RPMI8226 (cell line): Measurements from ENCODE around the gene EMP2.
A peak's percentile ranks its signal among the peaks of the same experiment; 100 is the strongest.
"Not testable (repeated sequence)": the region's sequence is repeated elsewhere in the genome, so short reads cannot be mapped to it uniquely, and the experiment has no call there.

Experiments
- DNase-seq: peaks from one replicate; pipeline ENCODE4 v3.0.0-alpha.2; 2015

EMP2 gene, protein sequence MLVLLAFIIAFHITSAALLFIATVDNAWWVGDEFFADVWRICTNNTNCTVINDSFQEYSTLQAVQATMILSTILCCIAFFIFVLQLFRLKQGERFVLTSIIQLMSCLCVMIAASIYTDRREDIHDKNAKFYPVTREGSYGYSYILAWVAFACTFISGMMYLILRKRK

DNA sequence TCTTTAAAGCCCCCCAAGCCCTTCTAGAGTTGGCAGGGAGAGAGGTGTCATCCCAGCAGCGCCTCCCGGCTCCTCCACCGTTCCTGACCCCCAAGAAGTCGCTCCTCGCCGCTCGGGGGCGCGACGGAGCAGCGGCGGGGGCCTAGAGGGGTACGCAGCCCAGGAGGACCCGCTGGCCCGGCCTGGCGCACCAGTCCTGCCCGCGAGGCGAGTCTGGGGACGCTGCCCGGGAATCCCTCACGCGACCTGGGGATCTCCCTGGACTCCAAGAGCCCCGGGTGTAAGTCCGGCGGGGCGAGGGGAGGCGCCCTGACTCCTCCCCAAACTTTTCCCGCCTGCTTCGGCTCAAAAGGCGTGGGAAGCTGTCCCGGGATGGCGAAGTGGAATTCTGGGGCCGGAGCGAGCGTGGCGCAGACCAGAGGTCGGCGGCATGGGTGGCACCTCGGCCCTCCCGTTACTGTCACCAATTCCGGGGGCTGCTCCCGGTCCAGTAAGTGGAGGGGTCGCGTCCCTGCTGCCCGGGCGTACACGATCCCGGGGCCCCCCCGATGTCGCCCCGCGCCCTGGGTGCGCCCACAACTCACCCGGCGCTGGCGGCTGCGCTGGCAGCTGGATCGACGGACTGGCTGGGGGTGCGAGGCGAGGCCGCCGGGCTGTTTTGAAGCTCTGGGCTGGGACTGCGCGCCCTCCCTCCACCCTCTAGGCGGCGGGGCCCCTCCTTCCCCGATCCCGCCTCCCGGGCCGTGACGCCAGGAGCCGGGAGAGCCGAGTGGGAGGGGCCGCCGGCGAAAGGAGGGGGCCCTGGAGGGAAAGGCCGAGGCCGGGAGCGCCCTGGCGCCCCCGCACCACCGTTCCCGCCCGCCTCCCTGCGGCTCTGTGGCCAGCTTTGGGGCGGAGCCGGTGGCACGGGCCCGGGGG is at the start of gene EMP2:
EMP2 (minus strand) TSS at position 634 of the 918 bp plus-strand sequence. CDS start 32,981 bp downstream, outside the sequence.
- DNase-seq, result peak; percentile 40

DNA sequence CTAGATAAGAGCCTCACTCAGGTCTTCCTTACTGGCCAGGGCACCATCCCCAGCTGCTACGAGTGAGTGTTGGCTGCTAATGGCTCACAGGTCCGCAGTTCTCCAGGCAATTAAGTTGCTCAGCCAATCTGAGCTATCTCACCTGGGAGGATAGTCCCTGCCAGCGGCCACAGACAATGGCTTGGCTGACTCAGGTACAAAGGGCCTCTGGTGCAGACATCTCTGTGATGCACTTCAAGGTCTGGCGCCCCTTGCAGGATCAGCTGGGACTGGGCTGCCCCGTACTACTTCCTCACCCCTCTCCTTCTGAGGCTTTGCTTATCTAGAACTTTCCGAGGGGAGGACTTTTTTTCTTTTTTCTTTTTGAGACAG is 49.2 kb upstream of the EMP2 start:
- DNase-seq, result no peak

DNA sequence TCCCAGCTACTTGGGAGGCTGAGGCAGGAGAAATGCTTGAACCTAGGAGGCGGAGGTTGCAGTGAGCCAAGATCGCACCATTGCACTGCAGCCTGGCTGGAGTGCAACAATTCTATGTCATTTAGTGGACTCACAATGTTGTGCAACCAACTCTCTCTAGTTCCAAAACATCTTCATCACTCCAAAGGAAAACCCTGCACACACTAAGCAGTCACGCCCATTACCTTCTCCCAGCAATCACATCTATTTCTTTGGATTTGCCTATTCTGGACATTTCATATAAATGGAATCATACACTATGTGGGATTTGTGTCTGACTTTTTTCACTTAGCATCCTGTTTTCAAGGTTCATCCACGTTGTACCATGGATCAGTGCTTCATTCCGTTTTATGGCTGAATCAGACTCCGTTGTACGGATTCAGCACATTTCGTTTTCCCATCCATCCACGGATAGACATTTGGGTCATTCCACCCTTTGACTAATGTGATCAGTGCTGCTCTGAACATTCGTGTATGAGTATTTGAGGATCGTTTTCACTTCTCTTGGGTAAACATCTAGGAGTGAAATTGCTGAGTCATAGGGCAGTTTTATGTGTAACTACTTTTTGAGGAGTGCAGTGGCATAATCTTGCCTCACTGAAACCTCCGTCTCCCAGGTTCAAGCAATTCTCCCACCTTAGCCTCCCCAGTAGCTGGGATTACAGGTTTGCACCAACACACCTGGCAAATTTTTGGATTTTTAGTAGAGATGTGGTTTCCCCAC is 45.4 kb upstream of the EMP2 start:
- no peak for DNase-seq

DNA sequence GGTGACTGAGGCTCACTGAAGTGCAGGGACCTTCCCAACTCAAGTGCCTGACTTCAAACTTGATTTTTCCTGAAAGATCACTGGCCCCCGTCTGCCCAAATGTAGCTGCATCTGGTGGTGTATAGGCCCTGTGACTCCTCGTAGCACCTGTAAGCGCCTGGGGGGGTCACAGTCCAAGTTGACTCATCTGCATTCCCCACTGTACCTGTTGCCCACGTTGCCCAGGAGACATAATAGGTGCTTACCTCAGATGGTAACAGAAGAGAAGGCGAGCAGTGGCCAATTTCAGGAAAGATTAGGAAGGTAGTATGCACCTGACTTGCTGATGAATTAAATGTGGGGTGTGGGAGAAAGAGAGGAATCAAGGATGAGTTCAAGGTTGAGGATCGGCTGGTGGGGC is 44.1 kb upstream of the EMP2 start:
- no peak for DNase-seq

DNA sequence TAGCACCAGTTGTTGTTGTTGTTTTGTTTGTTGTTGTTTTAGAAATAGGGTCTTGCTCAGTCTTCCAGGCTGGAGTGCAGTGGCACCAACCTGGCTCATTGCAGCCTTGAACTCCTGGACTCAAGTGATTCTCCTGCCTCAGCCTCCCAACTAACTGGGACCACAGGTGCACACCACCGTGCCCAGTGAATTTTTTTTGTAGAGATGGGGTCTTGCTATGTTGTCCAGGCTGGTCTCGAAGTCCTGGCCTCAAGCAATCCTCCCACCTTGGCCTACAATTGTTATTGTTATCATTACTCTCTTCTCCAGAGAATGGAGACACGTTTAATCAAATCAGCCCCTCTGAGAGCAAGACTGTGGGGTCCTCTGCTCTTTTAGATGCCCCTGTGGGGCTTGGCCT is 42.7 kb upstream of the EMP2 start:
- DNase-seq, result no peak

DNA sequence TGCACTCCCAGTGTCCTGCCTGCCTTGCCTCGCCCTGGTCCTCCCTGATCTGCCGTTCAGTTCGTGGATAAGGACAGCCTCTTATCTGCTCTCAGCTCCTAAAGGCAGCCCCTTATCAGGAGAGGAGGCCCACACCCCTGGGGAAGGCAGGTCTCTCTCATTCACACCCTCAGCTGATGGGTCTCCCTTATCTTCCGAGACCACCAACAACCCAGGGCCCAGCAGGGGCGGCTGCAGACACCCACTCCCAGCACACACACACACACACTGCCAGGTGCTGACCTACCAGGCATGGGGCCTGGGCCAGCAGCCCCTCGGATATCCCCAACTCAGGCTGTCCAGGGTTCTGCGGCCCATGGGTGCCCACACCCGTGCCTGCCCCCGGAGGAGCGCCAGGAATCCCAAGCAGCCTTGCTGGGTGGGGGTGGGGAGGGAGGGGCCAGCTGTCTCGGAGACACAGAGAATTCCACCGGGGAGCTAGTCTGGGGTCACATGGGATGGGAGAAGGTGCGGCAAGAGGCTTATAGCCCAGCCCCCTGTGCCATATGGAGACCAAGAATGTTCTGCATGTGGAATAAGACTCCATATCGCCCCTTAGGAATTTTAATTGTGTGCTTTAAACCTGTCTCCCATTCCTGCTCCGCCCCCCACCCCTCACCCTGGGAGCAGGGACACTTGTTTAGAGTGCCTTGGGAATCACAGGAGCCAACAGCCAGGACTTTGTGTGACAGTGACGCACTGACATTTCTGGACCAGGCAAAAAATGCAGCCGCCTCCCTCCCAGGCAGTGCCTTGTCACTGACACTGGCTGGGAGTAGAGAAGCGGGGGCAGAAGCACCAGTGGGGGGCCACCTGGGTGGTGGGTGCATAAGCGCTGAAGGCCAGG is 41.9 kb upstream of the EMP2 start:
- no peak for DNase-seq

DNA sequence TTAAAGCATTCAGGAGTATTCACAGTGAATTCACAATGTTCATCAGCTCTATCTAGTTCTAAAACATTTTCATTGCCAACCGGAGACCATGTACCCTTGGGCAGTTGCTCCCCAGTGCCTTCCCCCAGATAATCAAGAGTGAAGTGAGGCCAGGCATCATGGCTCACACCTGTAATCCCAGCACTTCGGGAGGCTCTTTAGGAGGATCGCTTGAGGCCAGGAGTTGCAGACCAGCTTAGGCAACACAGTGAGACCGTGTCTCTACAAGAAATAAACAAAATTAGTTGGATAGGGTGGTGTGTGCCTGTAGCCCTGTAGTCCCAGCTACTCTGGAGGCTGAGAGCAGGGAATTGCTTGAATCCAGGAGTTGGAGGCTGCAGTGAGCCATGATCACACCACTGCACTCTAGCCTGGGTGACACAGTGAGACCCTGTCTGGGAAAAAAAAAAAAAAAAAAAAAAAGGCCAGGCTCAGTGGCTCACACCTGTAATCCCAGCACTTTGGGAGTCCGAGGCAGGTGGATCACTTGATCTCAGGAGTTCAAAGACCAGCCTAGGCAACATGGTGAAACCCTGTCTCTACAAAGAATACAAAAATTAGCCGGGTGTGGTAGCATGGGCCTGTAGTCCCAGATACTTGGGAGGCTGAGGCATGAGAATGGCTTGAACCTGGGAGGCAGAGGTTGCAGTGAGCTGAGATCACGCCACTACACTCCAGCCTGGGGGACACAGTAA is 41.0 kb upstream of the EMP2 start:
- DNase-seq, result not testable (repeated sequence)

DNA sequence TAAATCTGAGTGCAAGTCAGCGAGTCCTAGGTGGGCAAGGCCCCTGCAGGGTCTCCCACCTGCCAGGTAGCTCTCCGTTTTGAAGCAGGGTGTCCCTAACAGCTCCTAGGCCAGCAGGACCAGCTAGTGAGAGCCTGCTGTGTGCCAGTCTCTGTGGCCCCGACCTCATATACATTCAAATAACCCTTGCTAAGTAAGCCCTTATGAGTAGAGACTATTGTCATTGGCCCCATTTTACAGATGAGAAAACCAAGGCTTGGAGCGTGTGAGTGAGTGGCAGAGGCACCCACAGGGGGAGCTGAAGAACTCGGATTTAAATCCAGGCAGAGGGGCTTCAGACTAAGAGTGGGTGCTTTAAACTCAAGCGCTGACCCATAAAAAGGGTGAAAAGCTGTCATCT is 39.7 kb upstream of the EMP2 start:
- no peak for DNase-seq

DNA sequence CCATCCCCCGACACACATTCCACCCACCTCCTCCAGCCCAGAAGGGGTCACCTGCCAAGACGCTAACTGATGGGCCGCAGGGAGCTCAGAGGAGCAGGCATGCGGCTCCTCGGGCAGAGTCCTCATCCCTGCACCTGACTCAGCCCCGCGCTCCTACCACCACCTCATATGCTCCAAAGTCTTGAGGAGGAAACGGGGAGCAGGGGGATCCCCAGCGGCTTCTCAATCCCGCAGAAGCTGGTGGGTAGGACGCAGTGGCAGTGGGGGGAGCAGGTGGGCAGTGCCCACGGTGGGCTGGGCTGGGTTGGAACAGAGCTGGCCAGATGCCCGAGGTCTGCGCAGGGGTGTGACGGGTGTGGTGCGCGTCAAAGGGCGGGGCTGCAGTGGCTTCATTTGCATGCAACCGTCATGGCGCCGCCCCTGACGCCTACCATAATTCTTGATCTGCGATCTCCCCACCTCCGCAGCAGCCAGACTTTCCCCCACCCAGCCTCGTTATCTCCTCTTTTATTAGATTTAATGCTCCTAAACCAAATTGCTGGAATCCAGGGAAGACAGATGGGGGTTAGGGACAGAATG is 39.0 kb upstream of the EMP2 start:
- DNase-seq, result peak; percentile 39

DNA sequence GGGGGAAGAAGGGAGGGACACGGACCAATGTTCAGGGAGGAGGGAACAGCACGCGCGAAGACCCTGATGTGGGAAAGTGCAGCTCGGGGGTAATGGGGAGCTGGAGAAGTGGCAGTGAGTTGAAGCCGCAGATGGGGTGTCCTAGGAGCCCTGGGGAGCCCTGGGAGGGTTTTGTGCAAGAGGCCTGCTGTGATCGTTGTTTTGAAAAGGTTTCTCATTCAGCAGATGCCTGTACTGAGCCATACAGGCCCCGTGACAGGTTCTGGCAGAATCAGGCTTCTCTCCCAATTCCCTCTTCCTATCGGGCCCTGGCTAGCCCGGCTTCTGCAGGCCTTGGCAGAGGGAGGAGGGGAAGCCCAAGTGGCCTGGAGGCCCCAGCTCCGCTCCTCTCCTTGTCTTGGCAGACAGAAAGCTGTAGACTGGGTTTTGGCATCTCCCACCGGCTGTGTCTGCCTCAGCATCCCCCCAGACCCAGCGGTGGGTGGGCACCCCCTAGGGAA is 38.4 kb upstream of the EMP2 start:
- DNase-seq, result no peak

DNA sequence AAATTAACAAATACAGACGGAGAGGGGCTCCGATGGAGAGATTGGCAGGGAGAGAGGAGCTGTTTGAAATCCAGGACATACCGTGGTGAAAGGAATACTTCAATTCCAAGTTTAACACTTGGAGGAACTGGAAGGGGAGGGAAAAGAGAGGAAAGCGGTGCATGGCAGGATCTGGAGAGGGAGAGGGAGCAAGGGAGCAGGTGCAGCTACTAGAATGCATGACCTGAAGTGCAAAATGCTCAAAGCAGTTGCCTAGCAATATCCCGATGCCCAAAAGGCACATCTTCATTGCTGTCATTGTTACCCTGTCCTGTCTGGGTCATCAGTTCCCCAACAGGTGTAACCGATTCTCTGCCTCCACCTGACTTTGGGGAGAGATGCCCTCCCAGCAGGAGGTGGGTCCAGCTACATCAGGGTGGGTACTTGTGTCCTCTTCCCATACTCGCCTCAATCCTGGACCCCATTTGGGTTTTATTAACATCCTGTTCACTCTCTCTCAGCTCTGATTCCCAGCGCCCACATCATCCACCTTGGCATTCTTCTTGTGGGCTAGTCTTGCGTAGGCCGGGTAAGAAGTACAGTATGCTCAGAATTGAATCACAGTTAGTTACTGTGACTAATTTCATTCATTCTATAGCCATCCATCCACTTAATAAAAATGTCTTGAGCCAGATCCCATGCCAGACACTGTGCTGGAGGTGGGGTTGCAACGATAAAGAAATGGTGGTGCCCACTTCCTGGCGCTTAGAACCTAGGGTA is 37.4 kb upstream of the EMP2 start:
- DNase-seq, result no peak

DNA sequence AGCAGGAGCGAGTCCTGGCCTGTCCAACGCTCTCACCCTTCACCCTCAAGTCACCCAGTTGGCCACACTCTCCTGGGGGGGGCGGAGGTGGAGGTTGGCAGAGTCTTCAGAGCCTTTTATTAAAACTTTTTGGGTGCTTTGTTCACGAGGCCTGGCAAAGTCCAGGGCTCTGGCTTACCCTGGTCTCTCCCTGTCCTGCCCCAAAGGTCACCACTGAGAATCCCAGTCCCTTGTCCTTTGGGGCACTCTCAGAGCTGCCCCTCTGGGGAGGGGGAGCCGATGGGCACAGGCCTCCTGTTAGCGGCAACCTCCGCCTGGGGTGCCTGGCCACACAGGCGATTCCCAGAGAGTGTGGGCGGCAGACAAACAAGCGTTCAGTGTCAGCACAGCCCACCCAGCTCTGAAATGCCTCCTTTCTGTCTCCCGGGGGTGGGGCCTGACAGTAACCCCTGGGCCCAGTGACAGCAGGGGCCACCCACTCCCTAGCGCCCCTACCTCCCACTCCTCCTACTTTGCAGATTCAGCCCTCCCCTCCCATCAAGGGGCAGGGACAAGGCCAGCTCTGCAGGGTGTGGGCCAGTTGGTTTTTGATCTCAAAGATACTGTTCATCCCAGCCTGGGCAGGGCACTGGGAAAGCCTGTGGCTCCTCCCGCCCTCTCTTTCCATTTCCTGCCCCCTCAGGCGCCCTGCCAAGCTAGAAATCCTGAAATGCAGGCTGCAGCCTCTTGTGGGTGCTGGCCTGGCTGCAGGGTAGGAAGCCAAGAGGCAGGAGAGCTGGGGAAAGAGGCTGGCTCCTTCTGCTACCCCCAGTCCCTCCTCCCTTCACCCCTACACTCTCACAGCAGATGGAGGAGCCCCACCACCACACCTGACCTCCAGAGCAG is 36.6 kb upstream of the EMP2 start:
- no peak for DNase-seq

DNA sequence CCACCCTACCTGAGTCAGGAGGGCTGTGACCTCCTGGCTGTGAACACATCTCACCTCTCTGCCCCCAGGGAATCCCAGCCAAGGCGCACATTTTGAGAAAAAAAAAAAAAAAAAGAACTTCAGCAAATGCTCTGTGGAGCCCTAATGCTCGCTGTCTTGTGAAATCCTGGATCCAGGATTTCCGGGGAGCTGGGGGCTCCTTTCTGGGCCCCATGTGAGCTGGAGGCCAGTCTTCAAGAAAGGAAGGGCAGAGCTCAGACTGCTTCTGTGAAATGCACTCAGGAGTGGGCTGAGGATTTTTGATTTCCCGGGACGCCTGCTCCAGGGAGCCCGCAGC is 36.0 kb upstream of the EMP2 start:
- no peak for DNase-seq

DNA sequence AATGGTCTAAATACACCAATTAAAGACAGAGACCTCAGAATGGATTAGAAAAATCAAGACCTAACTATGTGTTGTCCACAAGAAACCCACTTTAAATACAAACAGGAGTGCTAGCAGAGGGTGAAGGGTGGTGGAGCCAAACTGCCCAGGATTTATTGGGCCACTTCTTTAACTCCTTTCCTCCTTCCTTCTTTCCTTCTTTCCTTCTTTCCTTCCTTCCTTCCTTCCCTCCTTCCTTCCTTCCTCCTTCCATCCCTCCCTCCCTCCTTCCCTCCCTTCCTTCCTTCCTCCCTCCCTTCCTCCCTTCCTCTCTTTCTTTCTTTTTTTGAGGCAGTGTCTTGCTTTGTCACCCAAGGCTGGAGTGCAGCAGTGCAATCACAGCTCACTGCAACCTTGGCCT is 34.3 kb upstream of the EMP2 start:
- DNase-seq, result no peak

DNA sequence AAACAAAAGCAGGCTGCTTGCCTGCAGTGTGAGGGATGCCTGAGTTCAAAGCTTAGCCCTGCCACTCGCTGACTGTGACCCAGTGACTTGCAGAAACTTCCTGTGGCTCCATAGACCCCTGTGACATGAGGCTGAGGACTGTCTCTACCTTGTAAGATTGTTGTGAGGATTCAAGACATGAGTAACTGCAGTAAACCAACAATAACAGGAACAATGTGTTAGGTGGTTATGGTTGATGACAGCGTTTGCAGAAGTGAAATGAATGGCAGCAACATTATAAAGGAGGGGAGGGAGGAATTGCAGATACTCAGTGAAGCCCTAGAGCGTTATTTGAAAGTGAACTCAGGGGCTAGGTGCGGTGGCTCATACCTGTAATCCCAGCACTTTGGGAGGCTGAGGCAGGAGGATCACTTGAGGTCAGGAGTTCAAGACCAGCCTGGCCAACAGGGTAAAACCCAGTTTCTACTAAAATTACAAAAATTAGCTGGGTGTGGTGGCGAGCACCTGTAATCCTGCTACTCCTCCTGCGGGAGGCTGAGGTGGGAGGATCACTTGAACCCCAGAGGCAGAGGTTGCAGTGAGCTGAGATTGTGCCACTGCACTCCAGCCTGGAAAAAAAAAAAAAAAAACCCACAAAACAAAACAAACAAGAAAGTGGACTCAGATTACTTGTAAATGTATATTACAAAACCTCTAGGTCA is 33.5 kb upstream of the EMP2 start:
- DNase-seq, result no peak

DNA sequence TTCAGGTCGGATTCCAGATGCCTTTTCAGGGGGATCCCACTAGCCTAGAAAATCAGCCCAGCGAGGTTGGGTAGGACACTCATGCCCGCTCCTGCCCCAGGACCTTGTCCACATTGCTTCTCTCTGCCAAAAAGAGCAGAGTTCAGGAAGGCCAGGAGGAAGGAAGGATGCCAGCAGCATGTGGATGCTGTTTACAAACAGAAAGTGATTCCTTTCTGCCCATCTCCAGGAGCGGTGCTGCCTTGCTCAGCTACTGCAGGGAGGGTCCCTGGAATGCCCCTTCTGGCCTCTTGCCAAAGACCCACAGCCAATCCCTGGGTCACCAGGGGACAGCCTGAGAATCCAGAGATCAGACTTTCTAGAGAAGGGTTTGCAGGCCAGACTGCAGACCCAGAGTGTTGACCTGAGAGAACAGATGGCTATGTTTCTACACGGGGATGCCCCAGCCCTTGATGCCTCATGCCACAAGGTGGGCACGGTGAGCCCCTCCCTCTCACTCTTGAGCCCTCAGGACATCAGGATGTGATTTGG is 32.3 kb upstream of the EMP2 start:
- no peak for DNase-seq

DNA sequence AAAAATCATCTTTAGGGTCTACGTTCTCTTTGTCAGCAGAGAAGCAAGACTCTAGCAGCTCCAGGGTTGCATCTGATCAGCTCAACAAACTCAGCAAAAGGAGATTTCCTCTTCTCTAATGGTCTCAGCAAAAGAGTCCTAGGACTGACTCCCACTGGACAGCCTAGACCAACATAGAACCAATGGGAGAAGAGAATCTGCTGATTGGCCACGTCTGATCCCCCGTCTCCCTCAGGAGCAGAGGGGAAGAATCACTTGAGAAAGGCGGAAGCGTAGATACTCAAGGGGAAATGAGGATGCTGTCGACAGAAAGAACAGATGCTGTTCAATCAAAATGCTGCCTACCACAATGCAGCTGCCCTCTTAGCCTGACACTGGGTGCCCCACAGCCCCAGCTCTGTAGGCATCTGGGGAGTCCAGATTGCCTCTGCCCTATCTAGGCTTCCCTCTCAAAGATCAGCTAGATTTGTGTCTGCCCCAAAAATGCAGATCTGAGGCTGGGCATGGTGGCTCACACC is 31.5 kb upstream of the EMP2 start:
- DNase-seq, result no peak

DNA sequence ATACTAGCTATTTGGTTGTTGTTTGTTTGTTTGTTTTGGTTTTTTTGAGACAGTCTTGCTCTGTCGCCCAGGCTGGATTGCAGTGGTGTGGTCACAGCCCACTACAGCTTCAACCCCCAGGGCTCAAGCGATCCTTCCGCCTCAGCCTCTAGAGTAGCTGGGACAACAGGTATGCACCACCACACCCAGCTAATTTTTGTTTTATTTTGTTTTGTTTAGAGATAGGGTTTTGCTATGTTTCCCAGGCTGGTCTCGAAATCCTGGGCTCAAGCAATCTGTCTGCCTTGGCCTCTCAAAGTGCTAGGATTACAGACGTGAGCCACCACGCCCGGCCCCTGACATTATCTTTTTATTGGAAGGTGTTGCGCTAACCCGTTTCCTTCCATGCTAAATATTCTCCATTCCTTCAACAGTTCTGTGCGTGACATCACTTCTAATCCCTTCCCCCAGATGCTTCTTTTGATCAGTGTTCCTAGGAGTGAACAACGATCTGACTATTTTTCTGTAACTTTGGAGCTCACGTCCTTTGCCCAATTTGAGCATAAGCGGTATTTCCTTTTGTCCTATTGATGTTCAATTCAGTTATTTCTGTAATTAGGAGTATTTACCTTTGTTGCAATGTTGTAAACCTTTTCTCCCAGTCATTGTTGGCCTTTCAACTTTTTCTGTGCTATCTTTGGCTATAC is 30.2 kb upstream of the EMP2 start:
- no peak for DNase-seq
